GM12873 (cell line): ENCODE results near the gene C3orf22.

Experiments
- CTCF ChIP-seq: IDR thresholded peaks from 2 replicates; pipeline ENCODE4 v1.5.1; 2012; ENCODE audit warnings: low read depth, mild to moderate bottlenecking, moderate library complexity, low read length, control low read depth; ENCODE audit not compliant: insufficient read depth; ENCODE audit errors: missing control alignments

C3orf22 gene

GRCh38 chr3:126516152-126516935 lies 42.4 kb downstream of the C3orf22 start:
- no peak for TF ChIP-seq CTCF

- TF ChIP-seq CTCF, result no peak
These were observed 43.5 kb downstream of the C3orf22 start for GRCh38 chr3:126515066-126515706.

GRCh38 chr3:126514161-126514560 lies 44.6 kb downstream of the C3orf22 start:
- TF ChIP-seq CTCF, result no peak

- no peak for TF ChIP-seq CTCF
These were observed 45.6 kb downstream of the C3orf22 start for GRCh38 chr3:126512916-126513650.

GRCh38 chr3:126512026-126512425 lies 46.7 kb downstream of the C3orf22 start:
- TF ChIP-seq CTCF, result no peak

- no peak for TF ChIP-seq CTCF
These were observed 47.4 kb downstream of the C3orf22 start for GRCh38 chr3:126511291-126511690.

GRCh38 chr3:126510308-126510910 lies 48.3 kb downstream of the C3orf22 start:
- TF ChIP-seq CTCF, result no peak
